OCI-LY1 (cell line): ENCODE measurements around the gene ABCC4.
"Not testable (repeated sequence)": the region's sequence is repeated elsewhere in the genome, so short reads cannot be mapped to it uniquely, and the experiment has no call there.

Experiments
- H2AFZ ChIP-seq: fragments of 200-600 bp; sonication (generic), shearing (Covaris generic); 2 replicates; pipeline ENCODE4 v1.6.0; 2014; ENCODE audit warnings: antibody characterized with exemption, mild to moderate bottlenecking, low read length
- H3F3A ChIP-seq: fragments of 200-600 bp; sonication (generic), shearing (Covaris generic); 2 replicates; pipeline ENCODE4 v1.6.0; 2014; ENCODE audit warnings: mild to moderate bottlenecking, antibody characterized with exemption, low read length, moderate library complexity; ENCODE audit not compliant: insufficient read depth
- H3K27ac ChIP-seq: fragments of 200-600 bp; sonication (generic); 2 replicates; pipeline ENCODE4 v1.5.1; 2014; ENCODE audit warnings: low read length, mixed run types, mild to moderate bottlenecking, low read depth; ENCODE audit not compliant: poor library complexity, severe bottlenecking
- H3K27me3 ChIP-seq: fragments of 200-600 bp; sonication (generic); 2 replicates; pipeline ENCODE4 v1.6.0; 2014; ENCODE audit warnings: antibody characterized with exemption, mild to moderate bottlenecking, low read length, moderate library complexity; ENCODE audit not compliant: insufficient read depth
- H3K36me3 ChIP-seq: fragments of 200-600 bp; sonication (generic); 2 replicates; pipeline ENCODE4 v1.6.1; 2014; ENCODE audit warnings: mild to moderate bottlenecking, antibody characterized with exemption, low read length, moderate library complexity, mixed read lengths; ENCODE audit not compliant: insufficient read depth
- H3K4me1 ChIP-seq: fragments of 200-600 bp; sonication (generic); 2 replicates; pipeline ENCODE4 v1.5.1; 2014; ENCODE audit warnings: mild to moderate bottlenecking, low read length, moderate library complexity; ENCODE audit not compliant: insufficient read depth, severe bottlenecking
- H3K4me2 ChIP-seq: fragments of 200-600 bp; sonication (generic), shearing (Covaris generic); 2 replicates; pipeline ENCODE4 v1.6.1; 2014; ENCODE audit warnings: low read length
- H3K4me3 ChIP-seq: fragments of 200-600 bp; sonication (generic); 2 replicates; pipeline ENCODE4 v1.5.1; 2014; ENCODE audit warnings: low read length, low read depth, mild to moderate bottlenecking, mixed read lengths; ENCODE audit not compliant: poor library complexity, severe bottlenecking
- H3K79me2 ChIP-seq: fragments of 200-600 bp; shearing (Covaris generic); 2 replicates; pipeline ENCODE4 v1.6.1; 2016; ENCODE audit warnings: mixed run types, low read length, mixed read lengths; ENCODE audit not compliant: insufficient read depth
- H3K9ac ChIP-seq: fragments of 200-600 bp; sonication (generic), shearing (Covaris generic); 2 replicates; pipeline ENCODE4 v1.6.1; 2014; ENCODE audit warnings: mild to moderate bottlenecking, low read length, mixed read lengths
- H3K9me2 ChIP-seq: fragments of 200-600 bp; sonication (generic), shearing (Covaris generic); 2 replicates; pipeline ENCODE4 v1.6.1; 2014; ENCODE audit warnings: low read depth, mild to moderate bottlenecking, low read length, mixed read lengths
- H3K9me3 ChIP-seq: fragments of 200-600 bp; shearing (Covaris generic); 2 replicates; pipeline ENCODE4 v1.6.1; 2014; ENCODE audit warnings: low read length, mixed read lengths
- H4K20me1 ChIP-seq: fragments of 200-600 bp; sonication (generic), shearing (Covaris generic); 2 replicates; pipeline ENCODE4 v1.6.0; 2016; ENCODE audit warnings: mild to moderate bottlenecking, low read length; ENCODE audit not compliant: insufficient read depth
- CTCF ChIP-seq: fragments of 200-600 bp; sonication (generic), shearing (Covaris generic); IDR thresholded peaks from 2 replicates; pipeline ENCODE4 v1.5.1; 2017; ENCODE audit warnings: mild to moderate bottlenecking, antibody characterized with exemption, low read length, moderate library complexity, mixed read lengths
- EZH2 ChIP-seq: fragments of 200-600 bp; sonication (generic), shearing (Covaris generic); IDR thresholded peaks from 2 replicates; pipeline ENCODE4 v1.8.0; 2017; ENCODE audit warnings: borderline replicate concordance, mixed run types, mild to moderate bottlenecking, antibody characterized with exemption, low read length, moderate library complexity, mixed read lengths

The ABCC4 gene

GRCh38 chr13:95199896-95200295 is 101.4 kb downstream of the ABCC4 start:
- Histone ChIP-seq H2AFZ (no peak overlapping the region), H3K9me3 (no peaks in the 10 kb centered on the region), H3K27ac (no peak overlapping the region), H3F3A (no peaks in the 10 kb centered on the region), H3K4me1 (peaks cover 9% of the 10 kb centered on the region), H3K79me2 (no peaks in the 10 kb centered on the region), H3K4me3 (no peak overlapping the region), H3K9me2 (no peaks in the 10 kb centered on the region), H4K20me1 (no peaks in the 10 kb centered on the region), H3K4me2 (no peak overlapping the region), H3K9ac (no peak overlapping the region), H3K27me3 (no peaks in the 10 kb centered on the region), H3K36me3 (peaks cover 34% of the 10 kb centered on the region; the same call in 1 of the 2 replicates)
- TF ChIP-seq EZH2 (no peak), CTCF (no peak)

GRCh38 chr13:95198606-95199005 is 102.6 kb downstream of the ABCC4 start:
- H3K79me2 ChIP-seq, H2AFZ ChIP-seq, H3F3A ChIP-seq, H3K27ac ChIP-seq, H3K9me2 ChIP-seq, H3K4me1 ChIP-seq, H3K9me3 ChIP-seq, H3K27me3 ChIP-seq, H3K9ac ChIP-seq, H3K4me2 ChIP-seq, H4K20me1 ChIP-seq, H3K4me3 ChIP-seq: not testable (repeated sequence)
- peaks cover 39% of the 10 kb centered on the region; the same call in 1 of the 2 replicates for H3K36me3 ChIP-seq

- no peaks in the 10 kb centered on the region for H3F3A ChIP-seq
- H4K20me1 ChIP-seq = no peaks in the 10 kb centered on the region
- no peak overlapping the region for H3K9ac ChIP-seq
- no peaks in the 10 kb centered on the region for H3K27me3 ChIP-seq
- H3K4me1 ChIP-seq = no peaks in the 10 kb centered on the region
- H3K9me2 ChIP-seq = no peaks in the 10 kb centered on the region
- no peak overlapping the region for H2AFZ ChIP-seq
- no peaks in the 10 kb centered on the region for H3K9me3 ChIP-seq
- no peak overlapping the region for H3K4me2 ChIP-seq
- no peak overlapping the region for H3K27ac ChIP-seq
- no peak overlapping the region for H3K4me3 ChIP-seq
- TF ChIP-seq CTCF (no peak), EZH2 (no peak)
- H3K36me3 ChIP-seq = peaks cover 35% of the 10 kb centered on the region; the same call in 1 of the 2 replicates
- no peaks in the 10 kb centered on the region for H3K79me2 ChIP-seq
Measured at GRCh38 chr13:95197548-95197947, 103.7 kb downstream of the ABCC4 start.

GRCh38 chr13:95195146-95195545 is 106.1 kb downstream of the ABCC4 start:
- H3K4me1 ChIP-seq = no peaks in the 10 kb centered on the region
- no peaks in the 10 kb centered on the region for H4K20me1 ChIP-seq
- no peak overlapping the region for H3K4me2 ChIP-seq
- no peak overlapping the region for H2AFZ ChIP-seq
- no peak overlapping the region for H3K9ac ChIP-seq
- H3F3A ChIP-seq = no peaks in the 10 kb centered on the region
- no peaks in the 10 kb centered on the region for H3K9me3 ChIP-seq
- no peaks in the 10 kb centered on the region for H3K79me2 ChIP-seq
- peaks cover 27% of the 10 kb centered on the region; the same call in 1 of the 2 replicates for H3K36me3 ChIP-seq
- H3K4me3 ChIP-seq = no peak overlapping the region
- H3K27me3 ChIP-seq = no peaks in the 10 kb centered on the region
- TF ChIP-seq EZH2 = no peak
- TF ChIP-seq CTCF = no peak
- H3K9me2 ChIP-seq = no peaks in the 10 kb centered on the region
- no peak overlapping the region for H3K27ac ChIP-seq
